Measurements from ENCODE around the gene RNFT1.
"Not testable (repeated sequence)": the region's sequence is repeated elsewhere in the genome, so short reads cannot be mapped to it uniquely, and the experiment has no call there.

The RNFT1 gene, protein sequence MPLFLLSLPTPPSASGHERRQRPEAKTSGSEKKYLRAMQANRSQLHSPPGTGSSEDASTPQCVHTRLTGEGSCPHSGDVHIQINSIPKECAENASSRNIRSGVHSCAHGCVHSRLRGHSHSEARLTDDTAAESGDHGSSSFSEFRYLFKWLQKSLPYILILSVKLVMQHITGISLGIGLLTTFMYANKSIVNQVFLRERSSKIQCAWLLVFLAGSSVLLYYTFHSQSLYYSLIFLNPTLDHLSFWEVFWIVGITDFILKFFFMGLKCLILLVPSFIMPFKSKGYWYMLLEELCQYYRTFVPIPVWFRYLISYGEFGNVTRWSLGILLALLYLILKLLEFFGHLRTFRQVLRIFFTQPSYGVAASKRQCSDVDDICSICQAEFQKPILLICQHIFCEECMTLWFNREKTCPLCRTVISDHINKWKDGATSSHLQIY

DNA sequence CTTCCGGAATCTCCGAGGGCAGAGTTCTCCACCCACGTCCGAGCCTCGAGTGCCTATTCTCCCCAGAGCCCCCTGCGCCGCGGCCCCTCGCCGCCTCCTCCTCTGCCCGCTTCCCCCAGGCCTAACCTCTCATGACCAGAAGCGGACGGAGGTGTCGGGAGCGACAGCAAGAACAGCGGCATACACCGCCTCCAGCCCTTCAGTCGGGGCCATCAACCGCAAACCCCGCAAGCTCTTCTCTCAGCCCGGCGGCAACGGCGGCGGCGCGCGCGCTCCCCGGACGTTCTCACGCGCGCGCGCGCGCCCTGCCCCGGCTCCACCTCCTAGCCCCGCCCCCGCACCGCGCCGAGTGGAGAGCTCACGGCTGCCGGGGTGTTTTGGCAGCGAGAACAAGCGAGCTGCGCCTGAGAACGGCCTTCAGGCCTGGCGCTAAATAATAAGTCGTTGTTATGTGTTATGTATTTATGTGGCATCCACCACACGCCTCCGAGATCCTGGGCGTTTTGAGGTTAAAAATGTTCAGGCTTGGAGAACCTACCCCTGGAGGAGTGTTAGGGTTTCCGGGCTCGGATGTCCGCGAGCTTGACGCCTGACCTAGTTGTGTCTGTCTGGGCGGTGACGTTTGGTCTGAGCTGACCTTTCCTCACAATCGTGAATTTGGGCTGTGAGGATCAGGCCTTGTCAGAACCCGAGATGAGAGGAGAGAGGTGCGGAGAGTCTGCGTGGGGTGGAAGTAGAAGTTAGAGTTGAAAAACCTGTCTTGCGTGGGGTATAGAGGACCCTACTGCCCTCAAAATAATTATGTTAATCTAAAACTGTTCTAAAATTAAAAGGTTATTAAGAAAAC, at the start of gene RNFT1:
Gene RNFT1, minus strand, starts transcription at position 259 of the 847 bp plus-strand sequence. Its CDS starts 77 bp downstream, at position 182.
- DNase-seq (ENCODE audit: low read depth, low spot score): peak; percentile 91

- DNase-seq (ENCODE audit: low read depth, low spot score): not testable (repeated sequence)
These were observed 44.8 kb upstream of the RNFT1 start for GRCh38 chr17:60009326-60009725.

GRCh38 chr17:60008377-60008776, 43.8 kb upstream of the RNFT1 start:
- DNase-seq (ENCODE audit: low read depth, low spot score): not testable (repeated sequence)

DNA sequence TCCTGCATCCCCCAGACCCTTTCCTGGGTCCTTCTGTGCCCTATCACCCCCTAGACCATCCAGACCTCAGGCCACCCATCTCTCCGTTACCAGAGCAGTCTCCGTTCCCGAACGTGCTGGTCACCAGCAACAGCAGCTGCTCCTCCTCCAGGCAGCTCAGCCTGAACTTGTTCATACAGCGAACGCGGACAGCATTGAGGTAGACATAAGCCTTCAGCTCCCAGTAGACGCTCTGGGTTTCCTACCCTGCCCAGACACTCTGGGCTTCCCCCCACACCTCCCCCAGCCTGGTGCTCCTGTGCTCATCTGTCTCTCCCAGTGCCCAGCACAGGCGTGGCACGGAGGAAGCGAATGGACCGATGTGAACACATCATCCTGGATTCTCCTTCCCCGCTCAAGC, 41.6 kb upstream of the RNFT1 start:
- DNase-seq (ENCODE audit: low read depth, low spot score): no peak

- DNase-seq (ENCODE audit: low read depth, low spot score): not testable (repeated sequence)
These were observed 40.0 kb upstream of the RNFT1 start for GRCh38 chr17:60004561-60004960.

GRCh38 chr17:60002405-60002804, 37.9 kb upstream of the RNFT1 start:
- DNase-seq (ENCODE audit: low read depth, low spot score): not testable (repeated sequence)

- DNase-seq (ENCODE audit: low read depth, low spot score): not testable (repeated sequence)
These were observed 32.1 kb upstream of the RNFT1 start for GRCh38 chr17:59996608-59997007.

DNA sequence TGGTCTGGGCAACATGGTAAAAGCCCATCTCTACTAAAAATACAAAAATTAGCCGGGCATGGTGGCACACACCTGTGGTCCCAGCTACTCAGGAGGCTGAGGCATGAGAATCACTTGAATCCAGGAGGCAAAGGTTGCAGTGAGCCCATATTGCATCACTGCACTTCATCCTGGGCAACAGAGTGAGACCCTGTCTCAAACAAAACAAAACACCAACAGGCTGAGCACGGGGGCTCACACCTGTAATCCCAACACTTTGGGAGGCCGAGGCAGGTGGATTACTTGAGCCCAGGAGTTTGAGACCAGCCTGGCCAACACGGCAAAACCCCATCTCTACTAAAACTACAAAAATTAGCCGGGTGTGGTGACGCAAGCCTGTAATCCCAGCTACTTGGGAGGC, 10.6 kb upstream of the RNFT1 start:
- DNase-seq (ENCODE audit: low read depth, low spot score): not testable (repeated sequence)

DNA sequence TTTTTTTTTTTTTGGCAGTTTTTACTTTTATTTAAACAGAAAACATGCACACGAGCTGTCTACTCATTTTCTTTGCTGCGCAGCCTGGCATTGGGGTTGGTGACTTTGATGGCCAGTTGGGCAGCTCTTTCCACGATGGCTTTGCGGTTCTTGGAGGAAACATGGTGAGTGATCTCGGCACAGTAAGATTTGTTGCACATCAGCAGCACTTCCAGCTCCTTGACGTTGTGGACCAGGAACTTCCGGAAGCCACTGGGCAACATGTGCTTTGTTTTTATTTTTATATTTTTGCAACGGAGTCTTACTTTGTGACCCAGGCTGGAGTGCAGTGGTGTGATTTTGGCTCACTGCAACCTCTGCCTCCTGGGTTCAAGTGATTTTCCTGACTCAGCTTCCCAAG, 8.9 kb upstream of the RNFT1 start:
- DNase-seq (ENCODE audit: low read depth, low spot score): not testable (repeated sequence)

DNA sequence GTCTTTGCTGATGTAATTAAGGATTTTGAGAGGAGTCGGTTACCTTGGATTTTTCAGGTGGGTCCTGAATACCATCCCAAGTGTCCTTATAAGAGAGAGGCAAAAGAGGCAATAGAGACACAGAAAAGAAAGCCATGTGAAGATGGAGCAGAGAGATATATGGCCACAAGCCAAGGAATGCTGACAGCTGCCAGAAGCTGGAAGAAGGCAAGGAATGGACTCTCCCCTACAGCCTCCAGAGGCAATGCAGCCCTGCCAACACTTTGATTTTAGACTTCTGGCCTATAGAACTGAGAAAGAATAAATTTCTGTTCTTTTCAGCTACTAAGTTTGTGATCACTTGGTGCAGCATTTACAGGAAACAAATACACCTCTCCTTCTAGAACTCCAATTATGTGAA, 8.2 kb upstream of the RNFT1 start:
- DNase-seq (ENCODE audit: low read depth, low spot score): no peak

GRCh38 chr17:59971771-59972170, 7.2 kb upstream of the RNFT1 start:
- not testable (repeated sequence) for DNase-seq (ENCODE audit: low read depth, low spot score)

- DNase-seq (ENCODE audit: low read depth, low spot score): no peak
These were observed 630 bp downstream of the RNFT1 start for GRCh38 chr17:59963738-59964481.

GRCh38 chr17:59962739-59963318, 1.7 kb downstream of the RNFT1 start:
- DNase-seq (ENCODE audit: low read depth, low spot score): no peak

- not testable (repeated sequence) for DNase-seq (ENCODE audit: low read depth, low spot score)
These were observed 5.0 kb downstream of the RNFT1 start for GRCh38 chr17:59959574-59959973.

DNA sequence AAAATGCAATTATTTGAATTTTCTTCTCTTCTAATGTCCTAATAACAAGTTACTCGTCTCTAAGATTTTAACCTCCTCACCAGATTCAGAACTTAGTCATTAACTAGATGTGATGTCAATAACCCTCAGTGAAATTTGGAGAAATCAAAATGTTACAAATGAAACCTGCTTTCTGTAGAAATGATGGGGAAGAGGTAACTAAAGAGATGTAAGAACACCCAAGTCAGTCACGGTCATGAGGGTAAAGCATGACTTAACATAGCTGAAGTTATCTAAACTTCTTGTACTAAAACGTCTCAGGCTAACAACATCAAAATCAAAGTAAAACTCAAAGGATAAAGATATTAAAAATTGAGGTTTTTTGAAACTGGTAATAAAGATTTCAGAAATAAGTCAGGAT, 9.7 kb downstream of the RNFT1 start:
- DNase-seq (ENCODE audit: low read depth, low spot score): no peak

DNA sequence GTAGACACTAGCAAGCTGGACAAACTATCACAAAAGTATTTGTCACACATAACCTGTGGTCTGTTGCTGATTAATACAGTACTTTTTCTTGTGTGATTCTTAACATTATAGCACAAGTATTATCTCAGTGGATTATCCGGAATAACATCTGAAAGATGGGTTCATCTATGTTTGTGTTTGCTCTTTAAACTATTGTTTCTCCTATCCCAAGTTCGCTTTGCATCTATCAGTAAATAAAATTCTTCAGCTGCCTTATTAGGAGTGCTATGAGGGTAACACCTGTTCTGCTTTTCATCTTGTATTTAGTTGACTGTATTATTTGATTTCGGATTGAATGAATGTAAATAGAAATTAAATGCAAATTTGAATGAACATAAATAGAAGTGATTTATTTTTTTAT, 14.5 kb downstream of the RNFT1 start:
- no peak for DNase-seq (ENCODE audit: low read depth, low spot score)

GRCh38 chr17:59947310-59947709, 17.2 kb downstream of the RNFT1 start:
- DNase-seq (ENCODE audit: low read depth, low spot score): not testable (repeated sequence)

- DNase-seq (ENCODE audit: low read depth, low spot score): not testable (repeated sequence)
These were observed 18.1 kb downstream of the RNFT1 start for GRCh38 chr17:59946433-59946832.

DNA sequence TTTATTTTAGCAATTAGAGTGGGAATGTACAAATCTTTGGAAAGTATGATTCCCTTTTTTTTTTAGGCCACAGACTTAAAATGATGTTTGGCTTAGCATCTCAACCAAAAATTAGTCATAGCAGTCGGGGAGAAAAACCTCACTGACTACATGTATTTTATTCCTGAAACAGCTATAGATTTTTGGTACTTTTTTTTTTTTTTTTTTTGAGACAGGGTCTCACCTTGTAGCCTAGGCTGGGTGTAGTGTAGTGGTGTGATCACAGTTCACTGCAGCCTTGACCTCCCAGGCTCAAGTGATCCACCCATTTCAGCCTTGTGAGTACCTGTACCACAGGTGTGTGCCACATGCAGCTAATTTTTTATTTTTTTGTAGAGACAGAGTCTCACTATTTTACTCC, 23.4 kb downstream of the RNFT1 start:
- DNase-seq (ENCODE audit: low read depth, low spot score): no peak

GRCh38 chr17:59940697-59941096, 23.8 kb downstream of the RNFT1 start:
- not testable (repeated sequence) for DNase-seq (ENCODE audit: low read depth, low spot score)

DNA sequence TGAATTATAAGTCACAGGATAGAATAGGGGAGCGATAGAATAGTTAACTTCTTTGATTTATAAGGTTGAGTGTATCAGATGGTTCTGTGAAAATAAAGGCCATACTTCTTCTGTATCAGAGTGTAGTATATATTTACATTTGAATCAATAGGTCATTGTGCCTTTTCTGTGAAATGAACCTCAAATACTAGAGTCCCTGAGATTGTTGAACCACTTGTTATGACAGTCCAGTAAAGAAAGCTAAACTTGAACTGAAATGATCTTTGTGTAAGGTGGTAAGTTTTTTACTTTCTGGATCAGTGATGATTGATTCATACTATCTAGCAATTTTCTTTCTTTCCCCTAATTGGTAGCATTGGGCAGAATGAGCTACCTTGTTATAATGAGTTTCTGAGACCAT, 31.2 kb downstream of the RNFT1 start:
- DNase-seq (ENCODE audit: low read depth, low spot score): not testable (repeated sequence)

All from ELF-1 (cell line).